ENCODE measurements around the gene CCR3. TPM values are rescaled to one million over a fixed set of nuclear protein-coding genes. Genes with fewer than 3 reads are reported as not detected.

CCR3 gene
- total RNA-seq, 4 donors from 2014 or later, result not detected

DNA sequence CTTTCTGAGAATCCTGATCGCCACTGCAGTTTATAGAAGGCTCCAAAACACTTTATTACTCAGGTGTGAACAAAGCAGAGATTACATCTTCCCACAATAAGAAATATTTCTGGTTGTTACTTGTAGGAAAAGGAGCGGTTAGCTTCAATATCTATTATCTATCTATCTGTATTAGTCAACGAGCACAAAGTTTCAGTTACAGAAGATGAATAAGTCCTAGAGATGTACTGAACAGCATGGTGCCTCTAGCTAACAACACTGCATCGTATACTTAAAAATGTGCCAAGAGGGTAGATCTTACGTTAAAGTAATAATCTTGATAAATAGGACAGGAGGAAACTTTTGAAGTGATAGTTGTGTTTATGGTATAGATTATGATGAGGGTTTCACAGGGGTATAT, 10.9 kb upstream of the CCR3 start:
- Histone ChIP-seq H3K27ac (no peak overlapping the region), H3K27me3 (peaks cover 0 to 40% (median 0%) of the 10 kb centered on the region in 4 donors), H3K36me3 (no peaks in the 10 kb centered on the region), H3K9me3 (no peaks in the 10 kb centered on the region), H3K4me1 (peaks cover 0 to 4% (median 0%) of the 10 kb centered on the region in 3 donors), H3K4me3 (no peak overlapping the region)
- TF ChIP-seq, protein P1, sequence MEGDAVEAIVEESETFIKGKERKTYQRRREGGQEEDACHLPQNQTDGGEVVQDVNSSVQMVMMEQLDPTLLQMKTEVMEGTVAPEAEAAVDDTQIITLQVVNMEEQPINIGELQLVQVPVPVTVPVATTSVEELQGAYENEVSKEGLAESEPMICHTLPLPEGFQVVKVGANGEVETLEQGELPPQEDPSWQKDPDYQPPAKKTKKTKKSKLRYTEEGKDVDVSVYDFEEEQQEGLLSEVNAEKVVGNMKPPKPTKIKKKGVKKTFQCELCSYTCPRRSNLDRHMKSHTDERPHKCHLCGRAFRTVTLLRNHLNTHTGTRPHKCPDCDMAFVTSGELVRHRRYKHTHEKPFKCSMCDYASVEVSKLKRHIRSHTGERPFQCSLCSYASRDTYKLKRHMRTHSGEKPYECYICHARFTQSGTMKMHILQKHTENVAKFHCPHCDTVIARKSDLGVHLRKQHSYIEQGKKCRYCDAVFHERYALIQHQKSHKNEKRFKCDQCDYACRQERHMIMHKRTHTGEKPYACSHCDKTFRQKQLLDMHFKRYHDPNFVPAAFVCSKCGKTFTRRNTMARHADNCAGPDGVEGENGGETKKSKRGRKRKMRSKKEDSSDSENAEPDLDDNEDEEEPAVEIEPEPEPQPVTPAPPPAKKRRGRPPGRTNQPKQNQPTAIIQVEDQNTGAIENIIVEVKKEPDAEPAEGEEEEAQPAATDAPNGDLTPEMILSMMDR (IDR thresholded peaks at IDR 0.05), result no peak
- no peak for TF ChIP-seq POLR2A (IDR thresholded peaks at IDR 0.05)
- DNase-seq, result no peak
- 68 to 78% methylated on average over 5 of the region's 5 CpGs for WGBS, 2 donors
- intact Hi-C loops (cut with DNase I), result no loop called here

DNA sequence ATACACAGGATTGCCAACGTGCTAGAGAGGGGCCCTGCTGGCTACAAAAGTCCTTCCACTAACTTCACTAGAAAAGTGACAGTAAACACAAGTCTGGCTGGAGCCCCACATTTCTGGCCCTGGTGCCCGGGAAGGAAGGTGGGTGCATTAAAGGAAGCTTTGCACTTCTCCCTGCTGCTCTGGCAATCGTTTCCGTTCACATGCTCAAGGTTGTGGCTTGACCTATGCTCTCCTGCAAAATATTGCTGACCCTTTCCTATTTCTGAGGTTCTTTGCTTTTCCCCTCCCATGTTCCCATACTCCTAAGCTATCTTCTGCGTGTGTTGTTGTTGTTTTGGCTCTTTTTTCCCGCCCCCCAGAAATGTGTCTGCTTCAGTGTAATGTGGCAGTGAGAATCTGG, 9.1 kb upstream of the CCR3 start:
- Histone ChIP-seq H3K4me1 (peaks cover 0 to 4% (median 0%) of the 10 kb centered on the region in 3 donors), H3K4me3 (no peak overlapping the region), H3K36me3 (no peaks in the 10 kb centered on the region), H3K9me3 (no peaks in the 10 kb centered on the region), H3K27ac (no peak overlapping the region), H3K27me3 (peaks cover 0 to 46% (median 0%) of the 10 kb centered on the region in 4 donors)
- intact Hi-C loops (cut with DNase I), result no loop called here
- 53 to 55% methylated on average over 3 to 6 of the region's 6 CpGs for WGBS, 2 donors
- TF ChIP-seq, protein P1 (IDR thresholded peaks at IDR 0.05), result no peak
- no peak for TF ChIP-seq POLR2A (IDR thresholded peaks at IDR 0.05)
- DNase-seq, result no peak

DNA sequence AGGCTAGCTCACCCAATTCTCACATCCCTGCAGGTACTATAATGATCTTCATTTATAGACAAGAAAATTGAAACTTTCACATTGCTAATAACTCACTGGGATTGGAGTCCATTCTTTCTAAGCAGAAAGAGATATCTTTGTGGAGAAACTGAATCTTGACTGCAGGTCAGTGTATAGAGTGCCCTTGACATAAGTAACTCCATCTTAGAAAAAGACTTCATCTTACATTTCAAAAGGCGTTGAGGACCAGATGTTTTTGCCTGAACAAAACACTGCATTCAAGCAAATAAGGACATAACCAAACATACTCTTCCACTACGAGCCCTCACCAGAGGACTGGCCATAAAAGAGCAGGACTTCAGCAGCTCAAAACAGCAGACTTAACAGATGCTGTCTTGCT, 6.8 kb upstream of the CCR3 start:
- Histone ChIP-seq H3K27ac (no peak overlapping the region), H3K9me3 (no peaks in the 10 kb centered on the region), H3K4me3 (no peak overlapping the region), H3K4me1 (peaks cover 0 to 7% (median 0%) of the 10 kb centered on the region in 3 donors), H3K36me3 (no peaks in the 10 kb centered on the region), H3K27me3 (peaks cover 0 to 40% (median 0%) of the 10 kb centered on the region in 4 donors)
- WGBS, 2 donors, result 77 to 90% methylated on average over 2 of the region's 2 CpGs
- DNase-seq, result no peak
- TF ChIP-seq POLR2A (IDR thresholded peaks at IDR 0.05), result no peak
- TF ChIP-seq, protein P1 (IDR thresholded peaks at IDR 0.05), result no peak
- intact Hi-C loops (cut with DNase I), result no loop called here

DNA sequence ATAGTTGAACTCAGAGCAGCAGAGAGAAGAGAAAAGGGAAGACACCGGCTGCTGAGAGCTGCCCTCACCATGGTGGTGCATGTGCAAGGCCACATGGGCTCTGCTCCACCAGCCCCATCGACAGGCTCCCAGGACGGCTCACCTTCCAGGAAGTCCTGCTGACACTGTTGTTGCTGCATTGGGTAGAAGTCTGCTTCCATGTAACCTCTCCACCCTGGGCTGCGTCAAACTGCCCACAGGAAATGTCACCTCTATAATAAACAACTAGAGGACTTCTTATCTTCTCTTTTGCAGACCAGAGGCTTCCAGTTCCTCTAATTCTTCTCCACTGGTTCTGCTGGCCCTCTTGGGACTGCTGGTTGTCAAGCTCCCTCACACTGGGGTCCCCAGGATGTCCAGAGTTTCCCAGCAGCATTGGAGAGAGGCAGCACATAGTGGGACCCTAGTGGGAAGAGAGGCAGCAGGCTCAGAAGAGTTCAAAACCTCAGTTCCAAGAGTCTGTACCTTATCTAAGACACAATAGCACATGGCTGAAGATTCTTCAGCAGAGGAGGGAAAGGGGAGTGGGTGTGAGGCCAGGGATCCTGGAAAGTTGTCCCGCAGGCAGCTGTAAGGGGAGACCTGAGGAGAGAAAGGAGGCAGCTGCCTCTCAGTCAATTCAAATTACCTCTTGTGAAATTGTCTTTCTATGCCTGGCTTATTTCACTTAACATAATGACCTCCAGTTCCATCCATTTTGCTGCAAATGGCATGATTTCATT, 5.8 kb upstream of the CCR3 start:
- intact Hi-C loops (cut with DNase I), result no loop called here
- Histone ChIP-seq H3K27me3 (peaks cover 0 to 37% (median 0%) of the 10 kb centered on the region in 4 donors), H3K27ac (no peak overlapping the region), H3K4me1 (peaks cover 0 to 7% (median 0%) of the 10 kb centered on the region in 3 donors), H3K9me3 (no peaks in the 10 kb centered on the region), H3K36me3 (no peaks in the 10 kb centered on the region), H3K4me3 (no peak overlapping the region)
- DNase-seq, result no peak
- WGBS, 2 donors, result 71 to 78% methylated on average over 3 to 5 of the region's 5 CpGs
- TF ChIP-seq POLR2A (IDR thresholded peaks at IDR 0.05), result no peak
- TF ChIP-seq, protein P1 (IDR thresholded peaks at IDR 0.05), result no peak

DNA sequence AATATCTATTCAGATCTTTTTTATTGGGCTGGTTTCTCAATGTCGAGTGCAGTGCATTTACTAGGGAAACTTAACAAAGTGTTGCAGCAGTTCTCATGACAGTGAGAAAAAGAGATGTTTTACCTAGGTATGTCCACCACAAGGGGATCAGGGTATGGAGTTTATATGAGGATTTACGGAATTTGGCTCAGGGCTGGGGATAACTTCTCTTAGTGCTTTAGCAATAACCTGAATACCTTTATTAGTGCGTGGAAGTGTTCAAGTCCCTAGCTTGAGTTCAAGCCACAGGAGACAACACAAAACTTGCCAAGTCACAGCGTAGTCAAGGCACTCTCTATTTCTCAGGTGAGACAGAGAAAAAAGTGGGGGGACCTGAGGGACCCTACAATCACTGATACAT, 3.9 kb upstream of the CCR3 start:
- TF ChIP-seq POLR2A (IDR thresholded peaks at IDR 0.05), result no peak
- TF ChIP-seq, protein P1 (IDR thresholded peaks at IDR 0.05), result no peak
- H3K9me3 ChIP-seq, result no peaks in the 10 kb centered on the region
- no peak for DNase-seq
- no peak overlapping the region for H3K4me3 ChIP-seq
- peaks cover 0 to 32% (median 0%) of the 10 kb centered on the region in 4 donors for H3K27me3 ChIP-seq
- no peak overlapping the region for H3K27ac ChIP-seq
- intact Hi-C loops (cut with DNase I), result no loop called here
- peaks cover 0 to 7% (median 0%) of the 10 kb centered on the region in 3 donors for H3K4me1 ChIP-seq
- no peaks in the 10 kb centered on the region for H3K36me3 ChIP-seq
- WGBS, 2 donors, result 81 to 91% methylated on average over 4 of the region's 4 CpGs

All from esophagus squamous epithelium (tissue), 5 donors.